Activated T-helper 1 cell treated with anti-CD3 and anti-CD28 coated beads, Interleukin-2, amount 50 U/mL, for 16 hours (primary cell): Measurements from ENCODE around the gene TTLL11.

ENCODE experiments used
- DNase-seq, 2 donors: peaks; one replicate each; pipeline ENCODE4 v3.0.0-alpha.2; 2020; ENCODE audit warnings: low read depth in 1 of 2, low spot score in 1 of 2

TTLL11 gene

DNA sequence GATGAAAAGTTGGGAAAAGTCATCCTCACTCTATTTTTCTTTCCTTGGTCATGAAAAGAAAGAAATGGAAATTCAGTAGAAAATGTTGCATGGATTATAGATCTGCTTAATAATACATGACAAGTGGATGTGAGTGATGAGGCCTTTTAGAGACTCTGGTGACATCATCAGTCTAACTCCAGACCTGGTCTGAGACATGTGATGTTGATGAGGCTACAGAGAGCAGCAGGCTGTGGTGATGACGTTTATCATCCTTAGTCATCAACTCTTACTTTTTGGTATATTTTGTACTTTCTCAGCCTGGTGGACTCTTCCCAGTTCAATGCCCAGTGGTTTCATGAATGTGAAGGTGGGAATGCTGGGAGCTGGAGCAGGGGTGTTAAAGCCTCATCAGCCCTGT, 116.4 kb downstream of the TTLL11 start:
- DNase-seq, result no peak

DNA sequence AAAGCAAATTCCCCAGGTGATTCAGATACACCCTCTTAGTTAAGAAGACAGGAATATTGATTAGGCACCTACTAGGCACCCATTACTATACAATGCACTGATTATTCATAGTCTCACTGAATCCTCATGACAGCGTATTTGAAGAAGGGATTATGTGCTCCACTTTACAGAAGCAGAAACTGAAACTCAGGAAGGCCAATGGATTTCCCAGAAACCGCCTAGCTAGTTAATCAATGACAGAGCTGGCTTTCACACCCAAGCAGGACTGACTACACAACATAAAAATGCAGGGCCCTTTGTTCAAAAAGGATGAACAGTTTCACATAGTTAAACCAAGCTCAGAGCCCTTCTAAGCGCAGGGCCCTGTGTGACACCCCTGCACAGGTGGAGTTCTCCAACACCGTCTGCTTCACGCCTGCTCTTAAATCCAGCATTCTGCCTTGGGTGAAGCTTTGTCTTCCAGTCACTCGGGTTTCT, 117.3 kb downstream of the TTLL11 start:
- DNase-seq, result no peak

DNA sequence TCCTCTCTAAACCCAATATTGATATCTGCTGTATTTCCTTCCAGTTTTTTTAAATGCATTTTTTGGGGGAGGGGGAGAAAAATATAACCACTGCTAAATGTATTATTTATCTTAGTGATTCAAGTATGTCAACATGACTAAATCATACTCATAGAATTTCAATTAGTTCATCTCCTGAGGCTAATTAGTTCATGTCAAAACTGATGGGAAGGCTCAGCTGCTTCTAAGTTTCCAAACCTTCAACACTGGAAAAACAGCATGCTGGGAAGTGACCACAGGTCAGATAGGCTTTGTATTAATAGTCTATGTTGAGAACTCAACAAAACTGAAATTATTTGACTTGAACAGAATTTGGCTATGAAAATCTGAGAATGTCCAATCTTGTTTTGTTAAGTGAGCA, 118.7 kb downstream of the TTLL11 start:
- DNase-seq, result no peak

DNA sequence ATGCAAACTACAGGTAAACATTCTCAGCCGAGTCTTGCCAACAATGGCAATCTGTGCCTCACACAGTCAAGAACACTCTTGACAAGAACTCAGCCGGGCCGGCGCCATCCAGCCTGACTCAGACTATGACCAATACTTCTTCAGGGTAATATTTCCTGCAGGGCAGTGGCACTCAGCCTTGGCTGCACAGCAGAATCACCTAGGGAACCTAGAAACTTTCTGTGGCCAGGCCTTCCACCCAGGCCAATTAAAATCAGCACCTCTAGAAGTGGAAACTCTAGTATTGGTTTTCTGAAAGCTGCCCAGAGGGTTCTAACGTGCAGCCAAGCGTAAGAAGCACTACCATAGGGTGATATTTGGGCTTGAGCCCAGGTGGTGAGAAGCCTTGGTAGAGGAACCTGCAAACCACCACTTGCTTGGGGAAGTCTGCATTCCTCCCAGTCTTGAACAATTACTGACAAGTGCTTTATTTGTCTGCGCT, 120.6 kb downstream of the TTLL11 start:
- DNase-seq, result no peak

DNA sequence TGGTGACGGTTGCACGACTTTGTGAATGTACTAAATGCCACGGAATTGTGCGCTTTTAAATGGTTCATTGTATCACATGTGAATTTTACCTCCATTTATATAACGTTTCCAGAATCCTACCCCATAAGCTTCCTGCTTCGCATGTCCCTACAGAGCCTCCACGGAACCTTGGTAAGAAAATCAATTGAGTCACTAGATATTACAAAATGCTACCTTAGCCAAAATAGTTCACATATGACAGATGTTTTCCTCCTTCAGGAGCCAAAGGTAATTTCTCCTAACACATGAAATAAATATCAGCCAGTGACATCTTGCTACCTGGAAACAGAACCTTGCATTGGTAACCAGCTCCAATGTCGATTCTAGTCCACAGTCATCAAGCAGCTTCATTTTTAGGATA, 125.1 kb downstream of the TTLL11 start:
- DNase-seq, result no peak

DNA sequence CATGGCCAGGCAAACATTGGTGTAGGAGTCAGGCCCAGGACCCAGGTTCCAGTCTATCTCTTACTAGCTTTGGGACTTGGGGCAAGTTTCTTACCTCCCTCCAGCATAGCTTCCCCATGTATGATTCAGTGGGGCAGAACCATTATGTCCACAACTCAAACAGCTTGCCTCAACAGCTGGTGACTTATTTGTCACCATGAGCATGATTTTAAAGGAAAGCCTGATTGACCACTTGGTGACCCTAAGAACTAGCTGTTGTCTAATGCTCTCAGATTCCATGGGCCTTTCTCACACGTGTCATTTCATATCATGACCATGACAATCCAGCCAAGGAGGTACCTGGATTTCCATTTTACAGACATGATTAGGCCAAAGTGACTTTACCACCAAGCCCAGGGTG, 126.4 kb downstream of the TTLL11 start:
- DNase-seq, result no peak

DNA sequence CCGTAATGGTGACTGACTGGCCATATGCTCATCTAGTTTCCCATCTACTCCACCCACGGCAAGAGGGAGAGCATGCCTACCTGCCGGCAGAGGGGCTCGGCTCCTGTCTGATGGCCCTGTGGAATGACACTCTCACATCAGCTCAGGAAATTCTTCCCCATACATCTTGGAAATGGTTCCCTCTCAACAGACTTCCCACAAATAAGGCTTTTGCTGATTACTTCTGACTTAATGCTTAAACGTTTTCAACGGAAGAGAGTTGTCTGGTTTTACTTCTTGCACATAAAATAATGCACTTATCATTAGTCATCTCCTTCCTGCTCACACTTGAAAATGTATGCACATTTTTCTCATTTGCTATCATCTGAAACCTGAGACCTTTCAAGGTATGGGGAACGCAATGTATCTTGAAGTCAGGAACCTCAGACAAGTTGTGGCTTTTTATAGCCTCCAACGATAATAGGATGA, 129.5 kb downstream of the TTLL11 start:
- DNase-seq, result no peak

DNA sequence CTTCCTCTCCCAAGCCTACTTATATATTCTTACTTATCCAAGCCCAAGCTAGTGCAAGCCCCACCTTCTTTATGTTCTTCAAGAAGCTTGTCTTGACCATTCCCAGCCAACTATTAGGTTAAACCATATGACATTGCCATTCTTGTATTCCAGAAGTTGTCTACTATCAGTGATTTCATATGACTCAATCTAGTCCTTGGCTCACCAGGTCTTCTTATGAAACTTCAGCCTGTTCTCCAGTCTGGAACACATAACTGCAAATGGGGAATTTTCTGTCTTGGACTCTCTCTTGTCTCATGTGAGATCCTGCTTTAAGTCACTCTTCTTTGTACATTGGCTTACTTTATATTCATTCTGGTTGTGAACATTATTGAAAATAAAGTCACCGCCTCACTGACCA, 130.7 kb downstream of the TTLL11 start:
- DNase-seq, result no peak

DNA sequence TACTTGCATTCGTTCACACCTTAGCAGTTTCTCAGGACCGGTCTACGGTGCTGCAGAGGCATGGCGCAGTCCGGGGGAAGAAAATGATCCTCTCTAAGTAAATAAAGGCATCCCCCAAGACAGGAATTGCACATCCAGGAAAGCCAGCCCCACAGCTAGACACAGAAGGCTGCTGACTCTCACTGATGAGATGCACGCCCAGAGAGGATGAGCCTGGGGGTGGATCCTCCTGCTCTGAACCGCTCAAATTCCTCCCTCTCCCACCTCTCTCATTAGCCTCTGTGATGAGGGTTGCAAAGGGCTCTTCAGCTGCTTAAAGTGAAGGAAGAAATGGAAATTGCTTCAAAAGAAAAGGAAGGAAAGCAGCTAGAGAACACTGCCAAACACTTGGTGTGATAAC, 132.4 kb downstream of the TTLL11 start:
- no peak for DNase-seq

DNA sequence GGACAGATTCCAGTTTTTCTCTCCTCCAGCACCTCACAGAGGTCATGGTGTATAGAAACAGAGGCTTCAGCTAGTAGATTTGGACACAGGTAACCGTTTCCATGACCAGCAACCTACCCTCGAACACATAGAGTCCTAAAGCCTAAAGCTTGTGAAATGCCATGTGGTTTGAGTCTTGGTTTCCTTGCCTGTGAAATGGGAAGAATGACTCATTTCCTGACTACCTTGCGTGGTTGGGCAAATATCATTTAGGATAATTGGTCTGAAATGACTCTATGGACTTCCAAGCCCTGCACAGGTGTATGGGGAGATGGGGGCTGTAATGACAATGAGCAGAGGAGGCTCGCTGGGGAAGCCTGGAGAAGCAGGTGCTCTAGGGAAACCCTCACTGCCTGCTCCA, 134.6 kb downstream of the TTLL11 start:
- DNase-seq, result no peak

DNA sequence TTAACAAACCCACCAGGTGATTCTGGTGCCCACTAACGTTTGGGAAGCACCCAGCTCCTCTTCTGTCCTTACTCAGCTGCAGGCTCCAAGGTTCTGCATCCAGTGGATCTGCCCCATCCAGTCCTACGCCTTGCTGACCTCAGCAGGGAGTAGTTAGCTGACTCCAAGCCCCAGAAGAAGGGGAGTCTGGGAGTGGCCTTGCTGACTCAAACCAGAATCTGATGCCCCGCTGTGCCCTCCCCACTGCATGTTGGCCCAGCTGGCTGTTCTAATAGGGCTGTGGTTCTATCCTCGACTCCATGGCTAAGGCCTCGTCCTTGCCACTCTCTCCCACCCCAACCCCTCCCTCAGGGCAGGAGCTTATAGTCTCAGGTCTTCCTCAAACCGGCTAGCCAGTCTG, 136.3 kb downstream of the TTLL11 start:
- DNase-seq, result no peak

DNA sequence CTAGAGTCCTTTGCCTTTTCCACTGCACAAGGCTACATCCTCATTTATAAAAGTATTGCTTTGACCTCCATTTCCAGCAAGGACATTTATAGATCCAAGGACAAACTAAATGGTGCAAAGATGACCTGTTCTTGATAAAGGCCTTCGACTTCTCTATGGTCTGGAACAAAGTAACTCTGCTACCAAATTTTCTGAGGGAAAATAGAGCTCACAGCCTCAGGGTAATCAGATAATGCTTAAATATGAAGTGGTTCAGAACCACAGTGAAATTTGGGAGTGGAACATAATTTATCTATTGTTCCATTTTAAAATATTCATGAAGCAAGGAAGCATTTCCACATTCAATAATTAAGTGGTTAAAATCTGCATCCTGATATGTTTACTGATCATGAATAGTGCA, 137.5 kb downstream of the TTLL11 start:
- DNase-seq, result no peak

DNA sequence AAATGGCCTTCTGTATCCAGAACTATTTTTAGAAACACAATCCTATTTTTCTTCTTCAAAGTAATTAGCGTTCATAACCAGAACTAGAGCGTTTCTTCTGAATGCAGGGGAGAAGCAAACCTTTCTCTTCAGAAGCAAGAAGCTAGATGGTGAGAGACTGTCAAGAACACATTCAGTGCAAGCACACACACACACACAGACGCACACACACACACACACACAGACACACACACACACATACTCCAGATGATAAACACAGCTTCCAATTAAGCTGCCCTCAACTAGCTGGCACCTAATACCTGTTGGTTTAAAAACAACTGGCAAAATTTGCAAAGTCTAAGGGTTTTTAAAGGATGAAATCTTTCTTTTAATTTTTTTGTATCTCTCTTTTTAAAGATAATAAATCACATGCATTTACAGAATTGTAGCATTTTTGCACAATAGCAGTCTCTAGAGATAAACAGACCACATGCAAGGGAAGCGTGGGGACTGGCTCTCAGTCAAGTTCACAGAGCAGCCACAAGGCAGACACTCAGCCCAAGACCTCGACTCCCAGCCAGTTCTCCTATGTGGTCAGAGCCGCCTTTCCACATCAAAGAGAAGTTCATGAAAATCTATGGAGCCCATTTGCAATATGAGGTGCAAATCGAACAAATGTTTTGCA, 138.5 kb downstream of the TTLL11 start:
- DNase-seq, result no peak

DNA sequence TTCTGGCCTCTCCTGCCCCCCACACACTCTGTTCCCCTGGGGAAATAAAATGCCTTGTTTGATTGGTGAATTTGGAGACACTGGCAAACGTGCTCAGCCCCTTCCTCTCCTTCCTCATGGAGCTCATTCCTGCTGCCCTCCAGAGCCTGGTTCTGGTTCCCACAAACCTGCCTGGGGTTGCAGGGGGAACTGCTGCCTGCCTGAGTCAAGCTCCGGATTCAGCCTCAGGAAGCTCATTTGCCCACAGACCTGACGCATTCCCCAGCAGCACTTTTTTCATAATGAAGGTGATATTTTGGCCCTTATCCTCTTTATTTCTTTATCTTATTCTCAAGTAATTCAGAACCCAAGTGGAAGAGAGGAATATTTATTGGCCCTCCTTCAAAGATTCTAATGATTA, 140.5 kb downstream of the TTLL11 start:
- no peak for DNase-seq

DNA sequence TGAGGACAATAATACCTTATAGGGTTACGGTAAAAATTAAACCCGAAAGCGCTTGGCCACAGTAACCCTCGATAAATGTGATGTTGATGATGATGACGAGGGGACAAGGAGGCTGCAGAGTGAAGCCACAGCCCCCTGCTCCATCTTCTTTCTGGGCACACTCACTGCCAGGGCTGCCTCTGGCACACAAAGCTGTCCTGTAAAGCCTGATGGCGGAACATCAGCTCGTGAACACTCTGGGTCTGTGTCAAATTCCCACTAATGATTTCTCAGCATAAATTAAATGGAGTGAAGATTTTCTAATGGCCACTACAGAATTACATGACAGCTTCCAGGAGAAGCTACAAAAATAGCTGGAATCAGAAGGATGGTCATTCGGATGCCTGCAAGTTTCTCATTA, 142.2 kb downstream of the TTLL11 start:
- no peak for DNase-seq

DNA sequence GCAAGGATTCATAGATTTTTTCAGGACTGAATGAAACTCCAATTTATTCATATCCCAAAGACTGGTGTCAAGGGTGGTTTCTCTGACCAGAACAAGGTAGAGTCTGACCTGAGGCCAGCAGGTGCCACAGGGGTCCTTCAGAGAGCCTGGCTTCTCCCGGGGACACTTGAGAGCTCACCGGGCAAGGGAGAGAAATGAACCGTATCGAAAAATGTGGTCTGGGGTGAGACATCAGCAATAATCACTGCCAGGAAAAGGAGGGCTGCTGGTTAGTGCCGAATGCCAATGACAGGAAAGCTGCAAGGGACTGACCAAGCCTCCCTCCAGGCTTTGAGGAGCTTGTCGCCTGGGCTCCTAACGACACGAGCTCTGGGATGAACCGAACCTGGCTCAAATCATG, 142.7 kb downstream of the TTLL11 start:
- DNase-seq, result no peak

DNA sequence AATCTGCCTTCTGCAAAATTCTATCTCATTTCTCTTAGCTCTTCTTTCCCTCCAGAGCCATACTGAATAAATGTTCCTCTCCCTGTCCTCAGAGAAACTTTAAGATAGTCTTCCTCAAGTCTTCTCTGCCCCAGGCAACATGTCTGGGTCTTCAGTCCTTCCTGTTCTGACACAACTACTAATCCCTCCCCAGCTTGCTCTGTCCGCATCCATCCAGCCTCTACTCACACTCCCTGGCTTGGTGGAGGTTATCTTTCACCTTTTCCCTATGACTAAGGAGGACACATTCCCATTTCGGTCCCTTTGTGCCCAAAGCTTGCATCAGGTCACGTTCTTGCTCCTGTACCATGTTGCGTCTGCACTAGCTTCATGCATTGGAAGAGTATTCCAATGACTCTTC, 143.3 kb downstream of the TTLL11 start:
- DNase-seq, result no peak

DNA sequence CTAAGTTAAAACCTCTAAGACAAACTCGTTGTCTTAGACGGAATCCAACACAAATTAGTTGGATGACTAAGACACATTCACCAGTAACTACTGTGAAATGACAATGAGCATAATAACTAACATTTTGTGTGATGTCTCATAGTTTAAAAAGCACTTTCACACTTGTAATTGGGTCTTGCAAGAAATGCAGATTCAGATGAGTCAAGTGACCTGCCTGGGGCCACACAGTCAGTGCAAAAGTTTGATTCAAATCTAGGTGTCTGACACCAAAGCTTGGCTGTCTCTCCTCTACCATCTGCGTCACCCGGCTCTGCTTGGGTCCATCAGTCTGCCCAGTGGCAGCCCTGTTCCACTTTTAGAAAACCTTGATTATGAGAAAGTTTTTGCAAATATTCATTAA, 143.7 kb downstream of the TTLL11 start:
- DNase-seq, result no peak

DNA sequence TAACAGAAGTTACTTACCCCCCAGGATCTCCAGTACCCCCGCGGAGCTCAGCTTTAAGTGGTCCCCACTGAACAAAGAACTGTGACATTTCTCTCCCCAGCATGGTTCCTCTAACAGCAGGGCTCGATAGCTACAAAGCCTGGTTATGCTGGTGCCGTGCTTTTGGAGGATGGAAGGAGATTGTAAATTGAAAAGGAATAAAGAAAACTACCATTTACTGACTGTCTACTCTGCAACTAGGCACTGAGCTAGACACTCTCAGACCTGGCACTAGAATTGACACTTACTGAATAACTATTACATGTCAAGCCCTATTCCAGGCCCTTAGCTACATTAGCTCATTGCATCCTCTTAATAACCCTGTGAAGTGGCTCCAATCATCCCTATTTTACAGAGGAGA, 145.3 kb downstream of the TTLL11 start:
- DNase-seq, result no peak

DNA sequence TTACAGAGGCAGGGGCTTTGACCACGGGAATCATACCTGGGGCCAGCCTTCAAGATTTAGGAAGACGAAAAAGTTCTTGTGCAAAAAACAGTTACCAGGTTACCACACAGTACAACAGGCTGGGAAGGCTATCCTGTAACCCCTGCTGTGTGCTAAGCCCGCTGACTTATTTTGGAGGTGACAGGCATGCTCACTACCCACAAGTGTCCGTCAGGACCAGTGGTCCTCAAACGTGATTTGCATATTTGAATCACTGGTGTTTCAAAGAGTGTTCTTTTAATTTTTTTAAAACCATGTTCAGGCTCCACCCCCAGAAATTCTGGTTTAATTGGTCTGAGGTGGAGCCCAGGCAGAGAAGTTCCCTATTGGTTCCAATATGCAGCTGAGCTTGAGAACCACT, 146.6 kb downstream of the TTLL11 start:
- DNase-seq, result no peak

DNA sequence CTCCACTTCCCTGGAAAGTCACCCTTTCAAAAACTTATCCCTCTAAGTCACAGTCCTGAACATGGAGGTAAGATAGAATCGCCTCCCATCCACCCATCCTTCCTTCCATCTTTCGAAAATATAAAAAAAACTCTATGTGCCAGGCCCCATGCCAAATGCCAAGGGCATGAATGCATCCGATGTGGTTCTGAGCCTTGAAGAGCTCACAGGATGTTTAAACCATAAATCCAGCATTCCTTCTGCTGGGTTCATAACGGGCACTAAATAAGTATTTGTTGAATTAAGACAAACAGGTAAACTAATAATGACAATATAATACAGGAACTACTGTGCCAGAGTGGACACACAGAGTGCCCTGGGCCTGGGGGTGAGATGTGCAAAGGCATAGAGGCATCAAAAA, 147.3 kb downstream of the TTLL11 start:
- no peak for DNase-seq

DNA sequence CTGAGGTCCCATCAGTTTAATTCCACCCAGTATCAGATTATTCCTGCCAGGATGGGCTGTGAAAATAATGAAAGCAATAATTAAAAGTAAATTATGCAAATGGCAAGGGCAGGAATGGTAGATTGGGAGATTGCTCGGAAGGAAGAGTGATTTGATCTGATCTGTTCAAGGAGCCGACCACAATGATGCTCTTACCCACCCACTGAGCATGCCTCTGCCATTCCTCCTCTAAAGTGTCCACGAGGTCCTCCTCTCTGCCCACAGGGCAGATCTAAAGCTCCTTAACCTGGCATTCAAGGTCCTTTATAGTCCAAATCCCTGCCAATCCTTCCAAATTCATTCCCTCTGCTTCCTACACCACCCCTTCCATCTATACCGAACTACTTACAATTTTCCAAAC, 147.8 kb downstream of the TTLL11 start:
- DNase-seq, result no peak

DNA sequence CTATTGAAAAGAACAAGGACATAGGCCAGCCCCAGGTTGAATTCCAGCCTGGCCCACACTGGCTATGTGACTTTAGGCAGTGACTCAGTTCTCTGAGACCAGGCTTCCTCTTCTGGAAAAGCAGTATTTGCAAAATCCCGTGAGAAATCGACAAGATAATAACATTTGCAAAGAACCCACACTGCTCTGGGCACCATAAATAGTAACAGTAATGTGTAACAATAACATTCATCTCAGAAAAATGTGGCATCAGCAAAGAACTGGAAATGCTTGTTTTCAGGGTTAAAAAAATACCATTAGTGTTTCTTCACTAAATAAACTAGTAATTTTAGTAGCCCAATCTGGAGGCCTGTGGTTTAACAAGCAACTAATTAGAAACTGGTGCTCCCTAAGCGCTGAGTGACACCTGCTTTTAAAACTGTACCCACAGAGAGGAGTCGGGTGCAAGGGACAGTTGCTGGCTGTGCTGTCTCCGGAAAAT, 148.4 kb downstream of the TTLL11 start:
- DNase-seq, result no peak
